Measurements from ENCODE around the gene SPINK1.
"Not testable (repeated sequence)": the region's sequence is repeated elsewhere in the genome, so short reads cannot be mapped to it uniquely, and the experiment has no call there.

Gene SPINK1

GRCh38 chr5:147854894-147855773 is 23.7 kb upstream of the SPINK1 start:
- no peak for DNase-seq (ENCODE audit: low spot score)

GRCh38 chr5:147854331-147854730 is 22.9 kb upstream of the SPINK1 start:
- no peak for DNase-seq (ENCODE audit: low spot score)

- DNase-seq (ENCODE audit: low spot score) = no peak
Measured at GRCh38 chr5:147853372-147853987, 22.0 kb upstream of the SPINK1 start.

GRCh38 chr5:147852365-147852764 is 20.9 kb upstream of the SPINK1 start:
- no peak for DNase-seq (ENCODE audit: low spot score)

- DNase-seq (ENCODE audit: low spot score) = no peak
Measured at GRCh38 chr5:147851578-147851977, 20.1 kb upstream of the SPINK1 start.

GRCh38 chr5:147849226-147849625 is 17.8 kb upstream of the SPINK1 start:
- no peak for DNase-seq (ENCODE audit: low spot score)

GRCh38 chr5:147845618-147846017 is 14.1 kb upstream of the SPINK1 start:
- no peak for DNase-seq (ENCODE audit: low spot score)

GRCh38 chr5:147844846-147845245 is 13.4 kb upstream of the SPINK1 start:
- no peak for DNase-seq (ENCODE audit: low spot score)

GRCh38 chr5:147842869-147843268 is 11.4 kb upstream of the SPINK1 start:
- no peak for DNase-seq (ENCODE audit: low spot score)

GRCh38 chr5:147836439-147836838 is 5.0 kb upstream of the SPINK1 start:
- peak; percentile 29 for DNase-seq (ENCODE audit: low spot score)

- DNase-seq (ENCODE audit: low spot score) = peak; percentile 38
Measured at GRCh38 chr5:147835386-147835798, 3.9 kb upstream of the SPINK1 start.

GRCh38 chr5:147832541-147832940 is 1.1 kb upstream of the SPINK1 start:
- no peak for DNase-seq (ENCODE audit: low spot score)

GRCh38 chr5:147830035-147830434 is 1.4 kb downstream of the SPINK1 start:
- DNase-seq (ENCODE audit: low spot score) = peak; percentile 8

GRCh38 chr5:147827017-147827416 is 4.5 kb downstream of the SPINK1 start:
- DNase-seq (ENCODE audit: low spot score) = not testable (repeated sequence)

GRCh38 chr5:147826361-147826760 is 5.1 kb downstream of the SPINK1 start:
- no peak for DNase-seq (ENCODE audit: low spot score)

- peak; percentile 67 for DNase-seq (ENCODE audit: low spot score)
Measured at GRCh38 chr5:147822686-147823491, 8.6 kb downstream of the SPINK1 start.

GRCh38 chr5:147822222-147822621 is 9.2 kb downstream of the SPINK1 start:
- DNase-seq (ENCODE audit: low spot score) = not testable (repeated sequence)

GRCh38 chr5:147821766-147822165 is 9.7 kb downstream of the SPINK1 start:
- no peak for DNase-seq (ENCODE audit: low spot score)

GRCh38 chr5:147819261-147819770 is 12.2 kb downstream of the SPINK1 start:
- no peak for DNase-seq (ENCODE audit: low spot score)

- no peak for DNase-seq (ENCODE audit: low spot score)
Measured at GRCh38 chr5:147818290-147818689, 13.2 kb downstream of the SPINK1 start.

GRCh38 chr5:147813696-147814095 is 17.8 kb downstream of the SPINK1 start:
- no peak for DNase-seq (ENCODE audit: low spot score)
